Breast epithelium (tissue), 3 donors: ENCODE results near the gene SLC36A1.

Experiments
- POLR2A ChIP-seq: fragments of 450-650 bp; IDR thresholded peaks from one replicate; pipeline ENCODE4 v1.6.1; 2016; ENCODE audit warnings: antibody characterized with exemption, mild to moderate bottlenecking, moderate library complexity
- POLR2AphosphoS5 ChIP-seq, 3 donors: sonication (generic); formaldehyde crosslinking; IDR thresholded peaks; one replicate each; pipeline ENCODE4 v1.6.1; 2017; ENCODE audit warnings: antibody characterized with exemption in 3 of 3
- TF ChIP-seq, protein P1 (sequence below), 3 donors: fragments of 450-650 bp; IDR thresholded peaks; one replicate each; pipeline ENCODE4 v1.5.1; 2016 to 2017; ENCODE audit warnings: antibody characterized with exemption in 3 of 3, mild to moderate bottlenecking in 3 of 3, moderate library complexity in 3 of 3

DNA sequence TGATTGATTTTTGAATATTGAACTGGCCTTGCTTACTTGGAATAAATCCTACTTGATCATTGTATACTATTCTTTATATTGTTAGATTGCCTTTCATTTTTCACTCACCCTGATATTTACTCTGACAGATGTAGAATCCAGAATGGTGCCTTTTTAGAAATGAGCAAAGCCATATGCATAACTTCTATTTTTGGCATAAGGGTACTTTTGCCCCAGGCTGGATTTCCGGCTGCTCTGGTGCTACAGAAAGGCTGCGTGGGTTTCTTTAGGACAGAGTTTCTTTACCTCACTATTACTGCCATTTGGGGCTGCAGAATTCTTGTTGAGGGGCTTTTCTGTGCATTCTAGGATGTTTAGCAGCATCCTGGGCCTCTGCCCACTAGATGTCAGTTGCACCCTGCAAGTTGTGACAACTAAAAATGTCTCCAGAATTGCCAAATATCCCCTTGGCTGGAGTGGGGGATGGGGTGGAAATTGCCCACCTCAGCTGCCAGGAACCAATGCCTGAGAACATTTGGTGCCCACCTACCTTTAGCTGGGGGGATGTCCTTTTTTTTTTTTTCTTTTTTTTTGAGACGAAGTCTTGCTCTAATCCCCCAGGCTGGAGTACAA, 50.1 kb downstream of the SLC36A1 start:
- TF ChIP-seq, protein P1, sequence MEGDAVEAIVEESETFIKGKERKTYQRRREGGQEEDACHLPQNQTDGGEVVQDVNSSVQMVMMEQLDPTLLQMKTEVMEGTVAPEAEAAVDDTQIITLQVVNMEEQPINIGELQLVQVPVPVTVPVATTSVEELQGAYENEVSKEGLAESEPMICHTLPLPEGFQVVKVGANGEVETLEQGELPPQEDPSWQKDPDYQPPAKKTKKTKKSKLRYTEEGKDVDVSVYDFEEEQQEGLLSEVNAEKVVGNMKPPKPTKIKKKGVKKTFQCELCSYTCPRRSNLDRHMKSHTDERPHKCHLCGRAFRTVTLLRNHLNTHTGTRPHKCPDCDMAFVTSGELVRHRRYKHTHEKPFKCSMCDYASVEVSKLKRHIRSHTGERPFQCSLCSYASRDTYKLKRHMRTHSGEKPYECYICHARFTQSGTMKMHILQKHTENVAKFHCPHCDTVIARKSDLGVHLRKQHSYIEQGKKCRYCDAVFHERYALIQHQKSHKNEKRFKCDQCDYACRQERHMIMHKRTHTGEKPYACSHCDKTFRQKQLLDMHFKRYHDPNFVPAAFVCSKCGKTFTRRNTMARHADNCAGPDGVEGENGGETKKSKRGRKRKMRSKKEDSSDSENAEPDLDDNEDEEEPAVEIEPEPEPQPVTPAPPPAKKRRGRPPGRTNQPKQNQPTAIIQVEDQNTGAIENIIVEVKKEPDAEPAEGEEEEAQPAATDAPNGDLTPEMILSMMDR (IDR thresholded peaks at IDR 0.05) = no peak
- TF ChIP-seq POLR2AphosphoS5 (IDR thresholded peaks at IDR 0.05) (no peak), POLR2A (no peak)
